HCT116 (cell line): ENCODE data around the gene SDCCAG8.

Experiments
- POLR2A ChIP-seq: IDR thresholded peaks from 2 replicates; pipeline ENCODE4 v1.7.0; 2011; ENCODE audit warnings: borderline replicate concordance; ENCODE audit not compliant: insufficient read depth, insufficient read length; ENCODE audit errors: extremely low read depth
- RAD21 ChIP-seq: IDR thresholded peaks from 2 replicates; pipeline ENCODE4 v1.6.1; 2012; ENCODE audit warnings: low read depth, mild to moderate bottlenecking
- TCF7L2 ChIP-seq: IDR thresholded peaks from 2 replicates; pipeline ENCODE4 v1.7.0; 2011; ENCODE audit warnings: borderline replicate concordance, inconsistent platforms; ENCODE audit not compliant: insufficient read depth, insufficient read length; ENCODE audit errors: extremely low read depth
- TF ChIP-seq, protein P1 (sequence below), 3 experiments: fragments of 200-600 bp in 1 of 3; sonication (generic) in 1 of 3; IDR thresholded peaks in 2 of 3; conservative IDR thresholded peaks in 1 of 3; 2 replicates each; pipeline ENCODE4 v1.5.1; 2012 to 2017; ENCODE audit warnings: low read depth in 2 of 3, low read length in 2 of 3, antibody characterized with exemption in 1 of 3, borderline replicate concordance in 1 of 3, control low read depth in 1 of 3, mild to moderate bottlenecking in 1 of 3, mixed read lengths in 1 of 3, mixed run types in 1 of 3, moderate library complexity in 1 of 3; ENCODE audit not compliant: insufficient read depth in 1 of 3

DNA sequence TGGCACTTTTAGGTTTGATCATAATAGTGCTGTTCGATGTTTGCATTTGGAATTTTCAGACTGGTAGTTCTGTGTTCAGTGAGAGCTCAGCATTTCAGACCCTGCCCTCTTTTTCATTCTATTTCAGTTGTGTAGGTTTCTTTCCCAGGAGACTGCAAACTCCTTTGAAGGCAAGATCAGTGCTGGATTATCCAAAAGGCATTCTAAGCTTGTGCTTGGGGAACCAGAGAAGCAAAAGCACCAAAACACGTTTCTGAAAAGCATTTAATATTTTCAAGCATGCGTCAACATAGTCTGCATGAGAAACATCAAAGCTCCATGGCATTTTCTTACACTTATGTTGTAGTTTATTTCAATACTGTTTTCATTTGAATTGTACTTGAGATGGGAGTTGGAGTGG, 292.1 kb downstream of the SDCCAG8 start:
- TF ChIP-seq, protein P1, sequence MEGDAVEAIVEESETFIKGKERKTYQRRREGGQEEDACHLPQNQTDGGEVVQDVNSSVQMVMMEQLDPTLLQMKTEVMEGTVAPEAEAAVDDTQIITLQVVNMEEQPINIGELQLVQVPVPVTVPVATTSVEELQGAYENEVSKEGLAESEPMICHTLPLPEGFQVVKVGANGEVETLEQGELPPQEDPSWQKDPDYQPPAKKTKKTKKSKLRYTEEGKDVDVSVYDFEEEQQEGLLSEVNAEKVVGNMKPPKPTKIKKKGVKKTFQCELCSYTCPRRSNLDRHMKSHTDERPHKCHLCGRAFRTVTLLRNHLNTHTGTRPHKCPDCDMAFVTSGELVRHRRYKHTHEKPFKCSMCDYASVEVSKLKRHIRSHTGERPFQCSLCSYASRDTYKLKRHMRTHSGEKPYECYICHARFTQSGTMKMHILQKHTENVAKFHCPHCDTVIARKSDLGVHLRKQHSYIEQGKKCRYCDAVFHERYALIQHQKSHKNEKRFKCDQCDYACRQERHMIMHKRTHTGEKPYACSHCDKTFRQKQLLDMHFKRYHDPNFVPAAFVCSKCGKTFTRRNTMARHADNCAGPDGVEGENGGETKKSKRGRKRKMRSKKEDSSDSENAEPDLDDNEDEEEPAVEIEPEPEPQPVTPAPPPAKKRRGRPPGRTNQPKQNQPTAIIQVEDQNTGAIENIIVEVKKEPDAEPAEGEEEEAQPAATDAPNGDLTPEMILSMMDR (IDR thresholded peaks at IDR 0.05 in 2 of 3, conservative IDR thresholded peaks at IDR 0.05 in 1 of 3; ENCODE audit: borderline replicate concordance in 1 of 3, insufficient read depth in 1 of 3, low read depth in 2 of 3, low read length in 2 of 3) = no peak
- TF ChIP-seq RAD21 (no peak), POLR2A (no peak), TCF7L2 (no peak)
